HEK293 (cell line): Measurements from ENCODE around the gene SPAG5.
"Not testable (repeated sequence)": the region's sequence is repeated elsewhere in the genome, so short reads cannot be mapped to it uniquely, and the experiment has no call there.

Experiments
- CTCF ChIA-PET: fragments of 350-600 bp; formaldehyde crosslinking; extraction: SDS; loops from one replicate; lab custom pipeline; 2021; ENCODE audit warnings: antibody characterized with exemption; lab: Yijun Ruan, JAX
- POLR2A ChIA-PET: fragments of 300-600 bp; formaldehyde crosslinking; extraction: SDS; loops from one replicate; lab custom pipeline; 2020; ENCODE audit warnings: antibody characterized with exemption, inconsistent platforms; lab: Yijun Ruan, JAX
- H3K27ac ChIP-seq: fragments of 200-500 bp; sonication (Bioruptor generic); 2 replicates; pipeline ENCODE4 v1.5.1; 2014; ENCODE audit warnings: low read depth, low read length, control low read depth, inconsistent platforms; ENCODE audit errors: extremely low read depth
- H3K36me3 ChIP-seq, 2 experiments: fragments of 200-500 bp in 1 of 2; sonication (Bioruptor generic) in 1 of 2; 1 replicate in 1 of 2; 2 replicates in 1 of 2; pipeline ENCODE4 v1.5.1; 2014 to 2017; ENCODE audit warnings: inconsistent platforms in 2 of 2, low read length in 2 of 2; ENCODE audit not compliant: control insufficient read depth in 2 of 2, insufficient read depth in 1 of 2
- H3K4me1 ChIP-seq: fragments of 200-500 bp; sonication (Bioruptor generic); 2 replicates; pipeline ENCODE4 v1.5.1; 2014; ENCODE audit warnings: mild to moderate bottlenecking, low read length, inconsistent platforms; ENCODE audit not compliant: control insufficient read depth, insufficient read depth
- H3K4me3 ChIP-seq: 2 replicates; pipeline ENCODE4 v1.5.1; 2011; ENCODE audit warnings: low read depth, mild to moderate bottlenecking, control low read depth, low read length, moderate library complexity
- H3K9me3 ChIP-seq: fragments of 200-500 bp; sonication (Bioruptor generic); 2 replicates; pipeline ENCODE4 v1.5.1; 2014; ENCODE audit warnings: low read depth, low read length, inconsistent platforms; ENCODE audit not compliant: control insufficient read depth, insufficient read depth
- EGR2 ChIP-seq: fragments of 450-650 bp; formaldehyde crosslinking; IDR thresholded peaks from 2 replicates; pipeline ENCODE4 v1.5.1; 2016; ENCODE audit warnings: low read depth, missing biosample characterization, missing genetic modification characterization
- SCRT2 ChIP-seq: fragments of 450-650 bp; formaldehyde crosslinking; IDR thresholded peaks from 2 replicates; pipeline ENCODE4 v1.5.1; 2016; ENCODE audit warnings: missing biosample characterization, missing genetic modification characterization
- SP2 ChIP-seq: fragments of 450-650 bp; formaldehyde crosslinking; IDR thresholded peaks from 2 replicates; pipeline ENCODE4 v1.5.1; 2016; ENCODE audit warnings: missing biosample characterization, missing genetic modification characterization
- ZEB2 ChIP-seq: fragments of 450-650 bp; formaldehyde crosslinking; IDR thresholded peaks from 2 replicates; pipeline ENCODE4 v1.5.1; 2016; ENCODE audit warnings: missing biosample characterization, missing genetic modification characterization
- ZFP3 ChIP-seq: fragments of 450-650 bp; formaldehyde crosslinking; IDR thresholded peaks from 2 replicates; pipeline ENCODE4 v1.5.1; 2016; ENCODE audit warnings: low read depth, missing biosample characterization, missing genetic modification characterization
- ZNF112 ChIP-seq: fragments of 450-650 bp; formaldehyde crosslinking; IDR thresholded peaks from 2 replicates; pipeline ENCODE4 v1.5.0; 2017; ENCODE audit warnings: missing biosample characterization, missing genetic modification characterization
- ZNF114 ChIP-seq: fragments of 450-650 bp; formaldehyde crosslinking; IDR thresholded peaks from 2 replicates; pipeline ENCODE4 v1.5.0; 2017; ENCODE audit warnings: missing biosample characterization, missing genetic modification characterization
- ZNF174 ChIP-seq: fragments of 450-650 bp; formaldehyde crosslinking; IDR thresholded peaks from 2 replicates; pipeline ENCODE4 v1.5.0; 2017; ENCODE audit warnings: missing biosample characterization, mild to moderate bottlenecking, missing genetic modification characterization
- ZNF266 ChIP-seq: fragments of 450-650 bp; formaldehyde crosslinking; IDR thresholded peaks from 2 replicates; pipeline ENCODE4 v1.5.1; 2016; ENCODE audit warnings: missing biosample characterization, missing genetic modification characterization, low read depth
- ZNF302 ChIP-seq: fragments of 450-650 bp; formaldehyde crosslinking; IDR thresholded peaks from 2 replicates; pipeline ENCODE4 v1.5.1; 2016; ENCODE audit warnings: missing biosample characterization, missing genetic modification characterization, low read depth
- ZNF311 ChIP-seq: fragments of 450-650 bp; formaldehyde crosslinking; IDR thresholded peaks from 2 replicates; pipeline ENCODE4 v1.5.1; 2017; ENCODE audit warnings: missing biosample characterization, missing genetic modification characterization, borderline replicate concordance
- ZNF354C ChIP-seq: fragments of 450-650 bp; formaldehyde crosslinking; IDR thresholded peaks from 2 replicates; pipeline ENCODE4 v1.5.1; 2016; ENCODE audit warnings: missing biosample characterization, missing genetic modification characterization, low read depth, borderline replicate concordance
- ZNF548 ChIP-seq: fragments of 450-650 bp; formaldehyde crosslinking; IDR thresholded peaks from 2 replicates; pipeline ENCODE4 v1.5.1; 2016; ENCODE audit warnings: missing biosample characterization, missing genetic modification characterization
- ZNF549 ChIP-seq: fragments of 450-650 bp; IDR thresholded peaks from 2 replicates; pipeline ENCODE4 v1.5.1; 2018; ENCODE audit warnings: missing biosample characterization, missing genetic modification characterization, mild to moderate bottlenecking, inconsistent platforms, moderate library complexity
- ZNF677 ChIP-seq: fragments of 450-650 bp; IDR thresholded peaks from 2 replicates; pipeline ENCODE4 v1.5.0; 2018; ENCODE audit warnings: missing biosample characterization, mild to moderate bottlenecking, missing genetic modification characterization, moderate library complexity
- ZNF830 ChIP-seq: fragments of 450-650 bp; IDR thresholded peaks from 2 replicates; pipeline ENCODE4 v1.5.0; 2018; ENCODE audit warnings: missing biosample characterization, missing genetic modification characterization, low read depth, mild to moderate bottlenecking, moderate library complexity
- TF ChIP-seq, protein P1 (sequence below): fragments of 450-650 bp; formaldehyde crosslinking; IDR thresholded peaks from 2 replicates; pipeline ENCODE4 v1.5.1; 2016; ENCODE audit warnings: missing biosample characterization, missing genetic modification characterization
- TF ChIP-seq, protein P2 (sequence below): fragments of 450-650 bp; formaldehyde crosslinking; IDR thresholded peaks from 2 replicates; pipeline ENCODE4 v1.5.1; 2016; ENCODE audit warnings: missing biosample characterization, missing genetic modification characterization
- TF ChIP-seq, protein P3 (sequence below): fragments of 450-650 bp; formaldehyde crosslinking; IDR thresholded peaks from 2 replicates; pipeline ENCODE4 v1.5.1; 2016; ENCODE audit warnings: missing biosample characterization, missing genetic modification characterization, borderline replicate concordance
- TF ChIP-seq, protein P4 (sequence below): fragments of 450-650 bp; formaldehyde crosslinking; IDR thresholded peaks from 2 replicates; pipeline ENCODE4 v1.5.1; 2017; ENCODE audit warnings: missing biosample characterization, missing genetic modification characterization

Gene SPAG5

DNA sequence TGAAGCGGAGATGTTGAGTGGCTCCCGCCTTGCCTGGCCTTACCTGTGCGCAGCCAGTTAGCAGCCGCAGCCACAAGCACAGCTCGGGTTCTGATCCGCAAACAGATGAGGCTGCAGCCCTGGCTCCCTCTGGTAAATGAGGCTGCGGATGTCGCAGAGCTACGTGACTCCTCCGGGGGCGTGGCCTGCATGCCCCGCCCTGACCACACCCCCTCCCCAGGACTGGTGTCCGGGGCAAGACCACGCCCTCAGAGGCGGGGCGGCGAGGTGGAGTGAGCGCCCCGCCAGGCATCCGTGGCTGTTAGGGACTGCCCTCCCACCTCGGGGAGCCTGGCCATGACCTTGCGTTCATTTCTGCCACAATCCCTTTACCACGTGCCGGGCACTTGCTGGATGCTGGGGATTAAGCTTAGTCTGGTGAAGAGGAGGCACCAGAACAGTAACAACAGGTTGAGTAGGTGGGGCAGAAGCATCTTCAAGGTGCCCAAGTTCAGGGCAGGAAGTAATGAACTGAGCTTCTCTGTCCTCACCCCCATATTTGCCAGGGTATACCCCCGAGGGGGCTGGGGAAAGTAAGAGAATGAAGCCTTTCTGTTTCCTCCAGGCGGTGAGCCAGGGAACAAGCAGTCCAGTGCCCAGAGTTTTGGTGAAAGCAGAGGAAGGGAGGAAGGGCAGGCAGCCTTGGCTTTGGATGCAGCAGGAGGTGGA lies 21.9 kb downstream of the SPAG5 start, which contains the start of gene ALDOC (continued):
- TF ChIP-seq ZEB2 (tag by site-specific recombination), result no peak
- TF ChIP-seq, protein P1, sequence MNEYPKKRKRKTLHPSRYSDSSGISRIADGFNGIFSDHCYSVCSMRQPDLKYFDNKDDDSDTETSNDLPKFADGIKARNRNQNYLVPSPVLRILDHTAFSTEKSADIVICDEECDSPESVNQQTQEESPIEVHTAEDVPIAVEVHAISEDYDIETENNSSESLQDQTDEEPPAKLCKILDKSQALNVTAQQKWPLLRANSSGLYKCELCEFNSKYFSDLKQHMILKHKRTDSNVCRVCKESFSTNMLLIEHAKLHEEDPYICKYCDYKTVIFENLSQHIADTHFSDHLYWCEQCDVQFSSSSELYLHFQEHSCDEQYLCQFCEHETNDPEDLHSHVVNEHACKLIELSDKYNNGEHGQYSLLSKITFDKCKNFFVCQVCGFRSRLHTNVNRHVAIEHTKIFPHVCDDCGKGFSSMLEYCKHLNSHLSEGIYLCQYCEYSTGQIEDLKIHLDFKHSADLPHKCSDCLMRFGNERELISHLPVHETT (tag by site-specific recombination), result no peak
- TF ChIP-seq ZNF302 (tag by site-specific recombination), result no peak
- no peak for TF ChIP-seq ZFP3 (tag by site-specific recombination)

DNA sequence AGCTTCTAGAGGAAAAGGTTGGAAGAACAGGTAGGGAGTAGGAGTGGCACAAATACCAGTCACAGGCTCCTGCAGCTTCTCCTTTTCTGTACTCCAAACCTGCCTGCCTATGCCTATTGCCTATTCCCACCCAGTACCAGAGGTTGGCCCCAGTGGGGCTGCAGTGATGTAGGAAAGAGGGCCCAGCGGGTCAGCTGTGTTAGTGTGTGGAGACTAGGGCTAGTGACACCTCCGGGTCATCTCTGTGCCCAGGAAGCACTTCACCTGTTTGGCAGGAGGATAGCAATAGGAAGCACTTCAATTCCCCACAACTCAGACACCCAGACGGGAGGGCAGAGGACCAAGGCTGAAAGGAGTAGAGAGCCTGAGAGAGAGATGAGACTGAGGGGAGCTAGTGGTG lies 22.8 kb downstream of the SPAG5 start:
- H3K36me3 ChIP-seq, result peaks cover 24 to 57% of the 10 kb centered on the region in 2 experiments
- POLR2A ChIA-PET, result interaction anchor here (1.2 to 2.4 kb wide), 4 partner anchors 12 to 25 kb away, joined by 4 to 12 read pairs (median 7); no protein-coding TSS in a partner anchor
- not testable (repeated sequence) for H3K27ac ChIP-seq

DNA sequence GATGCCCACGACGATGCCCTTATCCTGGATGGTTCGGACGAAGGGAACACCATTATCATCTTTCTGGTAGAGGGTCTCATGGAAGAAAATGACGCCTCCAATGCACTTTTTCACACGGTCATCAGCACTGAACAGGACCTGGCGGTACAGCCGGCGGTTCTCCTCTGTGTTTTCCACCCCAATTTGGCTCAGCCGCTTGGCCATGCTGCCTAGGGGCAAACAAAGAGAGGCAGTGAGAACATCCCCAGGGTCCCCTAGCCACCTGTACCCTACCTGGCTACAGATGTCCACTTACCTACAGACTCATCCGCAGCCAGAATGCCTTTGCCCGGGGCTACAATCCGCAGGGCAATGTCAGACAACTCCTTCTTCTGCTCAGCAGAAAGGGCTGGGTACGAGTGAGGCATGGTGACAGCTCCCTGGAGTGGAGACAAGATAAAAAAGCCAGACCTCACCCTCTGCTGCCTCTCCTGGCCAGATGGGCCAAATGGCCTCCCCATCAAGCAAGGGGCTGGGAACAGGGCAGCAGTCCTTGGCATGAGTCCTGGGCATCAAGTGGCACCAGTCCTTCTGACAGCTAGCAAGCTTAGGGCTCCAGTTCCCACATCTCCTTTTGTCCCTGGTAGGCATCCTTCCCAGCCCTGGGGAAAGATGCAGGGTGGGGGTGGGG lies 23.6 kb downstream of the SPAG5 start:
- H3K4me3 ChIP-seq, result no peak overlapping the region
- TF ChIP-seq ZNF112 (tag by site-specific recombination), result no peak
- TF ChIP-seq ZNF266 (tag by site-specific recombination), result no peak
- TF ChIP-seq ZNF830 (tag by site-specific recombination), result no peak
- TF ChIP-seq SP2 (tag by site-specific recombination), result no peak
- TF ChIP-seq, protein P2, sequence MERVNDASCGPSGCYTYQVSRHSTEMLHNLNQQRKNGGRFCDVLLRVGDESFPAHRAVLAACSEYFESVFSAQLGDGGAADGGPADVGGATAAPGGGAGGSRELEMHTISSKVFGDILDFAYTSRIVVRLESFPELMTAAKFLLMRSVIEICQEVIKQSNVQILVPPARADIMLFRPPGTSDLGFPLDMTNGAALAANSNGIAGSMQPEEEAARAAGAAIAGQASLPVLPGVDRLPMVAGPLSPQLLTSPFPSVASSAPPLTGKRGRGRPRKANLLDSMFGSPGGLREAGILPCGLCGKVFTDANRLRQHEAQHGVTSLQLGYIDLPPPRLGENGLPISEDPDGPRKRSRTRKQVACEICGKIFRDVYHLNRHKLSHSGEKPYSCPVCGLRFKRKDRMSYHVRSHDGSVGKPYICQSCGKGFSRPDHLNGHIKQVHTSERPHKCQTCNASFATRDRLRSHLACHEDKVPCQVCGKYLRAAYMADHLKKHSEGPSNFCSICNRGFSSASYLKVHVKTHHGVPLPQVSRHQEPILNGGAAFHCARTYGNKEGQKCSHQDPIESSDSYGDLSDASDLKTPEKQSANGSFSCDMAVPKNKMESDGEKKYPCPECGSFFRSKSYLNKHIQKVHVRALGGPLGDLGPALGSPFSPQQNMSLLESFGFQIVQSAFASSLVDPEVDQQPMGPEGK, result no peak
- no peak for TF ChIP-seq SCRT2
- TF ChIP-seq EGR2, result no peak
- no peak for TF ChIP-seq ZNF549 (tag by site-specific recombination)
- TF ChIP-seq, protein P3, sequence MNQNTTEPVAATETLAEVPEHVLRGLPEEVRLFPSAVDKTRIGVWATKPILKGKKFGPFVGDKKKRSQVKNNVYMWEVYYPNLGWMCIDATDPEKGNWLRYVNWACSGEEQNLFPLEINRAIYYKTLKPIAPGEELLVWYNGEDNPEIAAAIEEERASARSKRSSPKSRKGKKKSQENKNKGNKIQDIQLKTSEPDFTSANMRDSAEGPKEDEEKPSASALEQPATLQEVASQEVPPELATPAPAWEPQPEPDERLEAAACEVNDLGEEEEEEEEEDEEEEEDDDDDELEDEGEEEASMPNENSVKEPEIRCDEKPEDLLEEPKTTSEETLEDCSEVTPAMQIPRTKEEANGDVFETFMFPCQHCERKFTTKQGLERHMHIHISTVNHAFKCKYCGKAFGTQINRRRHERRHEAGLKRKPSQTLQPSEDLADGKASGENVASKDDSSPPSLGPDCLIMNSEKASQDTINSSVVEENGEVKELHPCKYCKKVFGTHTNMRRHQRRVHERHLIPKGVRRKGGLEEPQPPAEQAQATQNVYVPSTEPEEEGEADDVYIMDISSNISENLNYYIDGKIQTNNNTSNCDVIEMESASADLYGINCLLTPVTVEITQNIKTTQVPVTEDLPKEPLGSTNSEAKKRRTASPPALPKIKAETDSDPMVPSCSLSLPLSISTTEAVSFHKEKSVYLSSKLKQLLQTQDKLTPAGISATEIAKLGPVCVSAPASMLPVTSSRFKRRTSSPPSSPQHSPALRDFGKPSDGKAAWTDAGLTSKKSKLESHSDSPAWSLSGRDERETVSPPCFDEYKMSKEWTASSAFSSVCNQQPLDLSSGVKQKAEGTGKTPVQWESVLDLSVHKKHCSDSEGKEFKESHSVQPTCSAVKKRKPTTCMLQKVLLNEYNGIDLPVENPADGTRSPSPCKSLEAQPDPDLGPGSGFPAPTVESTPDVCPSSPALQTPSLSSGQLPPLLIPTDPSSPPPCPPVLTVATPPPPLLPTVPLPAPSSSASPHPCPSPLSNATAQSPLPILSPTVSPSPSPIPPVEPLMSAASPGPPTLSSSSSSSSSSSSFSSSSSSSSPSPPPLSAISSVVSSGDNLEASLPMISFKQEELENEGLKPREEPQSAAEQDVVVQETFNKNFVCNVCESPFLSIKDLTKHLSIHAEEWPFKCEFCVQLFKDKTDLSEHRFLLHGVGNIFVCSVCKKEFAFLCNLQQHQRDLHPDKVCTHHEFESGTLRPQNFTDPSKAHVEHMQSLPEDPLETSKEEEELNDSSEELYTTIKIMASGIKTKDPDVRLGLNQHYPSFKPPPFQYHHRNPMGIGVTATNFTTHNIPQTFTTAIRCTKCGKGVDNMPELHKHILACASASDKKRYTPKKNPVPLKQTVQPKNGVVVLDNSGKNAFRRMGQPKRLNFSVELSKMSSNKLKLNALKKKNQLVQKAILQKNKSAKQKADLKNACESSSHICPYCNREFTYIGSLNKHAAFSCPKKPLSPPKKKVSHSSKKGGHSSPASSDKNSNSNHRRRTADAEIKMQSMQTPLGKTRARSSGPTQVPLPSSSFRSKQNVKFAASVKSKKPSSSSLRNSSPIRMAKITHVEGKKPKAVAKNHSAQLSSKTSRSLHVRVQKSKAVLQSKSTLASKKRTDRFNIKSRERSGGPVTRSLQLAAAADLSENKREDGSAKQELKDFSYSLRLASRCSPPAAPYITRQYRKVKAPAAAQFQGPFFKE (tag by site-specific recombination), result no peak
- TF ChIP-seq, protein P4, sequence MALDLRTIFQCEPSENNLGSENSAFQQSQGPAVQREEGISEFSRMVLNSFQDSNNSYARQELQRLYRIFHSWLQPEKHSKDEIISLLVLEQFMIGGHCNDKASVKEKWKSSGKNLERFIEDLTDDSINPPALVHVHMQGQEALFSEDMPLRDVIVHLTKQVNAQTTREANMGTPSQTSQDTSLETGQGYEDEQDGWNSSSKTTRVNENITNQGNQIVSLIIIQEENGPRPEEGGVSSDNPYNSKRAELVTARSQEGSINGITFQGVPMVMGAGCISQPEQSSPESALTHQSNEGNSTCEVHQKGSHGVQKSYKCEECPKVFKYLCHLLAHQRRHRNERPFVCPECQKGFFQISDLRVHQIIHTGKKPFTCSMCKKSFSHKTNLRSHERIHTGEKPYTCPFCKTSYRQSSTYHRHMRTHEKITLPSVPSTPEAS (tag by site-specific recombination), result no peak
- TF ChIP-seq ZNF548 (tag by site-specific recombination), result no peak
- TF ChIP-seq ZNF354C (tag by site-specific recombination), result no peak
- TF ChIP-seq ZNF114 (tag by site-specific recombination), result no peak
- no peak for TF ChIP-seq ZNF174 (tag by site-specific recombination)
- no peak for TF ChIP-seq ZNF677 (tag by site-specific recombination)
- TF ChIP-seq ZFP3 (tag by site-specific recombination), result no peak
- TF ChIP-seq ZNF311, result no peak

More for the DNA sequence above, 22.8 kb downstream of the SPAG5 start:
- not testable (repeated sequence) for H3K4me3 ChIP-seq, H3K4me1 ChIP-seq, H3K9me3 ChIP-seq
- CTCF ChIA-PET, result interaction anchor here (0.6 to 1.8 kb wide), 3 partner anchors 25 to 36 kb away, joined by 4 to 11 read pairs (median 8); no protein-coding TSS in a partner anchor

More for the DNA sequence above, 23.6 kb downstream of the SPAG5 start:
- Histone ChIP-seq H3K4me1 (peaks cover 3% of the 10 kb centered on the region; the same call in 1 of the 2 replicates), H3K9me3 (no peaks in the 10 kb centered on the region), H3K36me3 (peaks cover 21 to 50% of the 10 kb centered on the region in 2 experiments), H3K27ac (no peak overlapping the region)
- ChIA-PET CTCF (interaction anchor here (0.6 to 1.8 kb wide), 4 partner anchors 24 to 97 kb away, joined by 3 to 11 read pairs (median 6); no protein-coding TSS in a partner anchor), POLR2A (interaction anchor here (1.1 to 1.3 kb wide), 2 partner anchors 10 to 25 kb away, joined by 3 to 4 read pairs; no protein-coding TSS in a partner anchor)
